ENCODE measurements around the gene MTOR.
"Not testable (repeated sequence)": the region's sequence is repeated elsewhere in the genome, so short reads cannot be mapped to it uniquely, and the experiment has no call there.

Gene MTOR

DNA sequence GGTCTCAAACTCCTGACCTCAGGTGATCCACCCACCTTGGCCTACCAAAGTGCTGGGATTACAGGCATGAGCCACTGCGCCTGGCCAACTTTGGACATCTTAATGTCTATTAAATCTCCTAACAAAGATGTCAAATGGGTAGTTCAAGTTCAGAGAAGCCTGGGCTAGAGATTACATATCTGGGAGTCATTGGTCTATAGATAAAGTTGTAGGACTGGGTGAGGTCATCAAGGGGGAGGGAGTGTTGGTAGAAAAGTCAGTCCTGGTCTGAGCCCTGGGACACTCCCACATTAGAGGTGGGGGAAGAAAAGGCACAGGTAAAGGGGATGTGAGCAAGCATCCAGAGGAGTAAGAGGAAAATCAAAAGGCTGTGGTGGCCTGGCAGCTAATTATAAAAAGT is 17.3 kb upstream of the MTOR start:
- FAIRE-seq: no peak

DNA sequence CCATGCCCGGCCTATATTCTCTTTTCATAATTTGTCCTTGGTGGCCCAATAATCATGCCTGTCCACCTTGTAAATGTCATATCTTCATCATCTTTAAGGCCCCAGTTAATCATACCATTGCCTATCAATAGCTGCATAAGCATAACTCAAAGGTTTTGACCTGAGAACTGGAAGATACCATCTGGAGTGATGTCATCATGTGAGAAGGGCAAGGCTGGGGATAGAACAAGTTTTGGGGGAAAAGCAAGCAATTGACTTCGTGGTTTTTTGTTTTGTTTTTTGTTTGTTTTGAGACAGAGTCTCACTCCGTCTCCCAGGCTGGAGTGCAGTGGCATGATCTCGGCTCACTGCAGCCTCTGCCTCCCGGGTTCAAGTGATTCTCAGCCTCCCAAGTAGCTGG is 16.8 kb upstream of the MTOR start:
- no peak for FAIRE-seq

GRCh38 chr1:11273595-11274234 is 11.4 kb upstream of the MTOR start:
- no peak for FAIRE-seq

GRCh38 chr1:11272832-11273594 is 10.7 kb upstream of the MTOR start, which contains the start of gene UBIAD1:
UBIAD1 (plus strand) TSS chr1:11273198; CDS start chr1:11273532, 334 bp downstream.
- FAIRE-seq: no peak

- FAIRE-seq: no peak
These were observed 10.1 kb upstream of the MTOR start for GRCh38 chr1:11272544-11272831.

DNA sequence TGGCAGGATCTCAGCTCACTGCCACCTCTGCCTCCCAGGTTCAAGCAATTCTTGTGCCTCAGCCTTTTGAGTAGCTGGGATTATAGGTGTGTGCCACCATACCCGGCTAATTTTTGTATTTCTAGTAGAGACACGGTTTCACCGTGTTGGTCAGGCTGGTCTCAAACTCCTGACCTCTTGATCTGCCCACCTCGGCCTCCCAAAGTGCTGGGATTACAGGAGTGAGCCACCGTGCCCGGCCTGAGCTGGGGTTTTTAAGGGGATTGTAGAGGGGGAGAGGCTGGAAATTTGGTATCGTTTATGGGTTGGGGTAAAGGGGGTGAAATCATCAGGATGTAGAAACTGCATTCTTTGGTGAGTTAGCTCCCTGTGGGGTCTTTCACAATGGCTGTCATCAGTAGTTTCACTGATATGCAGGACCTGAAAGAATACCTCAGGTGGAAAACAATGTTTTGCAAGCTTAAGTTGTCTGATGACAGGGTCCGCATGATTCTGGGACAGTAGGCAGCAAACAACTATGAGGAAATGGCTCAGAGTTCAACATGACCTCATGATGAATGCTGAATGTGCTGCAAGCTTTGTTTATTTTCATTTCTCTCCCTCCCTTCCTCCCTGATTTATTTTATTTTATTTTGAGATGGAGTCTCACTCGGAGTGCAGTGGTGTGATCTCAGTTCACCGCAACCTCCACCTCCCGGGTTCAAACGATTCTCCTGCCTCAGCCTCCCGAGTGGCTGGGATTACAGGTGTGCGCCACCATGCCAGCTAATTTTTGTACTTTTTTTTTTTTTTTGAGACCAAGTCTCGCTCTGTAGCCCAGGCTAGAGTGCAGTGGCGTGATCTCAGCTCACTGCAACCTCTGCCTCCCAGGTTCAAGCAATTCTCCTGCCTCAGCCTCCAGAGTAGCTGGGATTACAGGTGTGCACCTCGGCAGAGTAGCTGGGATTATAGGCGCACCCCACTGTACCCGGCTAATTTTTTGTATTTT is 5.3 kb upstream of the MTOR start:
- FAIRE-seq: not testable (repeated sequence)

DNA sequence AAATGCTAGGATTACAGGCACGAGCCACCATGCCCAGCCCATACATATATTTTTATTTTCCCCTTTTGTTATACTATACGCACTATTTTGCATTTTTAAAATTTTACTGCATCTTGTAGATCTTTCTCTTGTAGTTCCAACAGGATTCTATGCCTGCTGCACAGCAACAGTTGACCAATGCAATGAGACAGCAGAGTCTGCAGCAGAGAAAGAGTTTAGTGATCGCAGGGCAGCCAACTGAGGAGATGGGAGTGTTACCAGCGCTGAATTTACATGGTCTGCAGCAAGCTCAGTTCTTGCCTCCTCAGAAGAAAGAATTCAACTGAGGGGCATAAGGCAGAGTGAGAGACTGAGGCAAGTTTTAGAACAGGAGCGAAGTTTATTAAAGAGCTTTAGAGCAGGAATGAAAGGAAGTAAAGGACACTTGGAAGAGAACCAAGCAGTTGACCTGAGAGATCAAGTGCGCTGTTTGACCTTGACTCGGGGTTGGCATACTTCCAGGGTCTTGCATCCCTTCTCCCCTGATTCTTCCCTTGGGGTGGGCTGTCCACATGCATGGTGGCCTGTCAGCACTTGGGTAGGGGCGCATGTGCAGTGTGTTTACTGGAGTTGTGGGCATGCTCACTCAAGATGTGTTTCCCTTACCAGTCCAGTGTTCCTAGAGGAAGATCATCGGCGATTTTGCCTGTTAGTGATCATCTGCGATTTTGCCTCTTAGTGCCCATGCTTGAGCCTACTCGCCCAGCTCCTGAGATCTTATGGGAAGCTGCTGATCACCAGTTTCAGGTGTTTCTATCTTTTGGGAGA is 4.1 kb upstream of the MTOR start:
- FAIRE-seq: no peak

GRCh38 chr1:11256299-11256698 is 6.1 kb downstream of the MTOR start:
- FAIRE-seq: no peak

GRCh38 chr1:11253226-11253625 is 9.1 kb downstream of the MTOR start:
- FAIRE-seq: no peak

DNA sequence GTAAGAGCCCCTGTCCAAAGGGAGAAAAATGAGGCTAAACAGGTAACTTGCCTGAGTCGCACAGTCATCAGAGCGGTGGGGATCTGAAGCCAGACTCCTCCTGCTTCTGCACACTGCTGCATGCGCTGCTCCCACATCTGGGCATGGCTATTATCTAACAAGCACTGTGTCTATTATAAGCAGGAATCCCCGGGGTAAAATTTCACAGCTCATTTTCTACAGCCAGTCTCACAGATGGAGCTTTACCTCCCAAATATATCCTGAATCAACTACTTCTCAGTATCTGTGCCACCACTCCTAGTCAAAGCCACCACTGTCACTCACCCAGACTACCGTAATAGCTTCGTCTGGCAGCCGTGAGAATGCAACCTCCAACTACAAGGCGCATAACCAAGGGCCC is 9.8 kb downstream of the MTOR start:
- no peak for FAIRE-seq

DNA sequence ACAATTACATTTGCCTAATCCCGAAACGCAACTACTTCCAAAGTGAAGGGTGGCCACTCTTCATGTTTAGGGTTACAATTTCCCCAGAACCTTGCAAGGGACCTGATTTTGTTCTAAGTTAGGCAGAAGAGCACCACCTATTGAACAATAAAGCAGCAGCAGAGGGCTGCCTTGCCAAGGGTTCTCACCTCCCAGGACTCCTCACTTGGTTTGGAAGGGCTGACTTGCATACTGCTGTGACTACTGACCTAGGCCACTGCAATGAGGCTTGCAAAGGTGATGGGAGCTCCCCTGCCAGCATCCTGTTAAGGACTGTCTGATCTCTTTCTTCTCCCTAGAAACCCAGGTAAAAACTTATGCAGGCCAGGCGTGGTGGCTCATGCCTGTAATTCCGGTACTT is 14.2 kb downstream of the MTOR start:
- FAIRE-seq: no peak

- FAIRE-seq: no peak
These were observed 16.2 kb downstream of the MTOR start for GRCh38 chr1:11245904-11246719.

DNA sequence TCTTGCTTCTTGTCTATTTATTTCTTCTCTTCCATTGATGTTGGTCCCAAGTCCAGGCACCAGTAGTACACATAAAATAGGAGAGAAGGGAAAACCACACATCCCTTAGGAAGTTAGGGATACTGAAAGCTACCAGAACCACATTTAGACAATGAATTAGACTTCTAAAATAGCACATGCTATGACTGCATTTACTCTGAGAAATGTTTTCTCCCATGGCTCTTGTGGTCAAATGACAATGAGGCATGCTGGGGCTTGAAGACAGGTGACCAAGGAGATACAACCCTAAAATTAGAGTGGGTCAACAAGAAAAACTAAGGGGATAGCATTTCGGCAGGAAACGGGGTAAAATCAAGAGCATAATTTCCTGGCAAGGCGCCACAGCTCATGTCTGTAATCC is 17.1 kb downstream of the MTOR start:
- no peak for FAIRE-seq

DNA sequence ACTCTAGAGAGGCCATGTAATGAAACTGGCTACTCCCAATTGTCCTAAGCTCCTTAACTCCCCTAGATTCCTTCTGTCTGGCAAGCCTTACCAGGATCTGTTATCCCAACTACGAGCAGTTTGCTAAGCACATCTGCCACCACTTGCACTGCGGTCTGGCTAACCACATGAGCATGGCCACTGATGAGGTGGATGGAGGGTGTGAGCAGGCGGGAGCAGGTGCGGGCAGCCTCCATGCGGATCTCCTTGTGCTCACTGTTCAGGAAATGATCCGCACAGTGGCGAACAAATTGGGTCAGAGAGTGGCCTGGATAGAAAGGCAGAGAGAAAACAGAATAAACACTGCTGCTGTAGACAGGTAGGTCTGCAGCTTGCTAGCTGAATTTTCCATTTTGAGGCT is 24.0 kb downstream of the MTOR start:
- FAIRE-seq: no peak

- FAIRE-seq: no peak
These were observed 25.0 kb downstream of the MTOR start for GRCh38 chr1:11237356-11237755.

DNA sequence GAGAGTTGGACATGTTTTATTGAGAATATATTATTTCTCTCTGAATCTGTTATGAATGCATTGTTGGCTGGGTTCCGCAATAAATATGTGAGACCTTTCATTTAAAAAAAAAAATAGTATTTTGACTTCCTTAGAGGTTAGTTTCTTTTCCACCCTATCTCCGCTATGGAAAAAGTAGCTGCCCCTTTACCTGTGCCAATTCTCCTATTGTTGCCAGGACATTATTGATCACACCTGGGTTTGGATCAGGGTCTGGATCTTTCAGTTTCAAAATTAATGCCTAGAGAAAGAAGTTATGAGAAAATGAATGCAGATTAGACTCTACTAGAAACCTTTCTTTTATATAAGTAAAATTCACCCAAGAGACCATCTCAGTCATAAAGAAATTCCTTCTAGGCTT is 29.1 kb downstream of the MTOR start:
- FAIRE-seq: no peak

DNA sequence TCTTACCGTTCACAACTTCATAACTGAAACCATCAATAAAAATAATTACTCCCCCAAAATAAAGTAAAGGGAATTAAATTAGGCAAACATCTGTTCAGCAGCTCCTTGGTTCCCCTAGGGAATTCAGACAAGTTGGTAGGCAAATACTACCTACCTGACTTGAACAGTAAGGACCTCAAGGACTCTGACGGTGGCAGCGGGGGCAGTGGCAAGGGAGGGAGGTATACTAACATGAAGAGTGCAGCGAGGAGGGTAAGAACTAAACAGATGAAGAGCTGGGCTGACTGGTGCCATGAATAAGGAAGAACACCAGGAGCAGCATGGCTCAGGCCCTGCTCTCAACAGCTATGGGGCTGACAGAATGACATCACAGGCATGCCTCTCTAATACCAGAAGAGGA is 33.1 kb downstream of the MTOR start:
- no peak for FAIRE-seq

DNA sequence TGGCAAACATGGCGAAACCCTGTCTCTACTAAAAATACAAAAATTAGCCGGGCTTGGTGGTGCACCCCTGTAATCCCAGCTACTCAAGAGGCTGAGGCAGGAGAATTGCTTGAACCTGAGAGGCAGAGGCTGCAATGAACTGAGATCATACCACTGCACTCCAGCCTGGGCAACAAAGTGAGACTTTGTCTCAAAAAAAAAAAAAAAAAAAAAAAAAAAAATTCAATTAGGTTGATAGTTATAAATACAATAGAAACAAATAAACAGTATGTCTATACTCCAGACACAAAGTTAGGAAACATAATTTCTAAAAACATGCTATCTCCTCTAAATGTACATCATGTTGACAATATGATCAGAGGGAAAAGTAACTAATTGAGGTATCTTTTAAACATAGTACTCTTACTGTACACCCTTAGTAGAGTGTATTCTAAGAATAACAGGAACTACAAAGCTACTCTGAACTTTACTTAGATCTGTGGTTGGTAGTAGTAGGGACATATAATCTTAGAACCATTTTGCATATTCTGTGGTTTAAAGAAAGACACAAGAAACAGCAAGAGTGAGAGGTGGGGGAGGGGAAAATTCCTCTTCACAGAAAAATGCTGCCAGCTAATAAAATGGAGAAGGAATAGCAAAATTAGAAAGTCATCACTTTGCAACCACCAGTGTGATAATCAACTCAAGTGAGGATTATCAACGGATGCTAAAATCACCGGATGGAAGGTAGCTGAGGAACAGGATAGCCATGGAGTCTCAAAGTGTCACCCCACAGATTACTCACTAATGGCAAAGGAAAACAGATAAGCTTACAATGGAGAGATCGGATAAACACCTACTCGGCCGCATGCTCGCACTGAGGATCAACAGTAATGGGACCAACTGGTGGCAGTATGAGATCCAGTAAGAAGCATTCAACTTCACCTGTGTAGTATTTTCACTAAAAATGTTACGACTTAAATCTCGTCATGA is 35.0 kb downstream of the MTOR start:
- no peak for FAIRE-seq

DNA sequence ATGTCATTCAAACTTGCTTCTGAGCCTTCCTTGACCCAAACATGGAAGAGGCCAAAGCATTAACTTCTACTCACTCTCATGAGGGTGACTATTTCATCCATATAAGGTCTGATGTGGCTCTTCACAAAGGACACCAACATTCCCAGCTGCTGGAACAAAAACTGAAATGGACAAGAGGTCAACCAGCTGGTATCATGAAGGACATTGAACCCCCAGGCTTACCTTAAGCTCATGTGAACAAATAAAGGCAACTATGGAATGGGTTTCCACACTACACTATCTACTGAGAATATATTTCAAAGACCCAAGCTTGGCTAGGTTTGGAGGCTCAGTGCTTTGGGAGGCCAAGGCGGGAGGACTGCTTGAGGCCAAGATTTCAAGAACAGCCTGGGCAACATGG is 46.3 kb downstream of the MTOR start:
- no peak for FAIRE-seq

DNA sequence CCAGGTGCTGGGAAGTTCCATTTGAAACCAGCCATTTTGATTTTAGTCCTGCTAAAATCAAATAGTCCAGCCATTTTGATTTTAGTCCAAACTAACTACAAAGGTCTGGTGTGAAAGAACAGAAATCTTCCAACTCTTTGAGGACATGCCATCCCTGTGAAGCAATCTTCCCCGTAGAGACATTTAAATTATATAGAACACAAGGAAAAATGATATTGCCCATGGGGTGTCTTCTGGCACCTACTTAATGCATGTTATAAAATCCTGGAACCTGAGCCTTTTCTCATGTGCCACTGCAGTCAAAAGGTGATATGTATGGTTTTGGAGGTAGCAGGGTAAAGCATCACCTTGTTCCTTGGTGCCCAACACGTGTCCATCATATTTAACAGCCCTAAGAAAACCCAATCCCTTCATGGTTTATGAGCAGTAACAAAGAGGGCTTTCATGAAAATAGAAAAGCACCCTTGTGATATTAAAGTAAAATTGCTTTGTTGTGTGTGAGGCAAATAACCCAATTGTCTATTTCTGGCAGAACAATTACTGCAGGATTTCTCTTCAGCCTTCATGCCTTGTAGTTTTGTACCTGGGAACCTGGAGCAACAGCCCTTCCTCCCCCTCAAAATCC is 46.9 kb downstream of the MTOR start:
- no peak for FAIRE-seq

Data from colon (tissue), 2 donors.